GM18519 (cell line): ENCODE measurements around the gene PEX12.
"Not testable (repeated sequence)": the region's sequence is repeated elsewhere in the genome, so short reads cannot be mapped to it uniquely, and the experiment has no call there.

Experiments
- ATAC-seq: cut with Tn5 transposase; IDR thresholded peaks from one replicate; pipeline ENCODE4 v1.9.1; 2021; ENCODE audit warnings: mild to moderate bottlenecking, moderate library complexity; ENCODE audit not compliant: unreplicated experiment, low FRiP score

The PEX12 gene

DNA sequence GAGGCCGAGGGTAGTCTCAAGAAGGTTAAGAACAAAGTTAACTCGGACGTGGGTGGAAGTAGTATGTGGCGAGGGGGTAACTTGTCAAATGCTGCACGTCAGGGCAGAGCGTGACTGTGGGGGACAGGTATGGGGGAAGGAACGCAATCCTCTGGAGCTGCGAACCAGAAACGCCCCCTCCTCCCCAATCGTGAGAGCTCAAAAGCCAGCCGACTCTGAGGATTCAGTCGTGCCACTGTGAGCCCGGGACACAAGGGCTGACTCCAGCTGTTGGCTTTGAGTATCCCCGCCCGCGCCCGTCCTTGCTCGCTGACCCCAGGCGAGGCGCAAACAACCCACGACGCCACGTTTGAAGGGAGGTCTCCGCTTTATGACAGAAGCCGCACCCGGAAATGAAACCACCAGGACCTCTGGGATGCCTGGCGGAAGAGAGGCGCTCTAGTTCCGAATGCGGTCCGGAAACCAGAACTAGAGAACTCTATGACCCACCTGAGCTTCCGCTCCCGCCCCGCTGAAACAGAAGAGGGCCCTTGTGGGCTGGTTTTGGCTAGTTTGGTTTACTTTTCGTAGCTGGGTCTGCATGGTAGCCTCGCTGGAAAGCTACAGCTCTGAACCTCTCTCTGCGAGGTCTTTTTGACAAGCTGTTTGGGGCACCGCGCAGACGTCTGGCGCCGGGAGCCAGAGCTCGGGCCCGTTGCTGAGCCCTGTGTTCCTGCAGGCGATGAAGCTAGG is at the start of gene PEX12:
Gene PEX12, minus strand, starts transcription at position 375 of the 732 bp plus-strand sequence. CDS start 550 bp downstream, outside the sequence.
- ATAC-seq: no peak

DNA sequence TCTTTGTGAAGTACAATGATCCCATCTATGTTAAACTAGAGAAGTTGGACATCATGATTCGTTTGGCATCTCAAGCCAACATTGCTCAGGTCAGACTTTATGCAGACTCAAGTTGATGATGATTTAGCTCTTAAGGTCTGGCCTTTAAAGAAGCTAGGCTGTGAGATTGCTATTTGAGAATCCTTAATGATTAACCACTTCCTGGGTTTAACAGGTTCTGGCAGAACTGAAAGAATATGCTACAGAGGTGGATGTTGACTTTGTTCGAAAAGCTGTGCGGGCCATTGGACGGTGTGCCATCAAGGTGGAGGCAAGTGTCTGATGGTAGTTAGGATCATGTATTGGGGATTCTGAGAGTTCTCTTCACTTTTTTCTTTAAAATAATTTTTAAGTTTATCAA is 49.0 kb upstream of the PEX12 start:
- ATAC-seq: no peak

DNA sequence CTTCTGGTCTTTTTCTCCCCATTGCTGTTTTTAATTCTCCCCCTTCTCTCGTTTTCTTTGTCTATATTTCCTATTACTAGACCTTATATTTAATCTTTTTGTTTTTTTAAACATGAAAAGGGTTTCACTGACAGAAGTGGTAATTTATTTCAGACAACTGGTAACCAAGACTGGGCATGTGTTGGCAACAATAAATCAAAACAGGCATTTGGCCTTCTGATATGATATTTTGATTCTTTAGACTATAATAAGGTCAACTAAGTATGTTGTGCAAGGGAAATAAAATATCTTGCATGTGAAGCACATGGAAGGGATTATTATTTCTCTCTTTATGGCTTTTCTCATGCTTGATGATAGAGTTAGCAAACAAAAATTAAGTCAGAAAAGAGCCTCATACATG is 43.4 kb upstream of the PEX12 start:
- no peak for ATAC-seq

DNA sequence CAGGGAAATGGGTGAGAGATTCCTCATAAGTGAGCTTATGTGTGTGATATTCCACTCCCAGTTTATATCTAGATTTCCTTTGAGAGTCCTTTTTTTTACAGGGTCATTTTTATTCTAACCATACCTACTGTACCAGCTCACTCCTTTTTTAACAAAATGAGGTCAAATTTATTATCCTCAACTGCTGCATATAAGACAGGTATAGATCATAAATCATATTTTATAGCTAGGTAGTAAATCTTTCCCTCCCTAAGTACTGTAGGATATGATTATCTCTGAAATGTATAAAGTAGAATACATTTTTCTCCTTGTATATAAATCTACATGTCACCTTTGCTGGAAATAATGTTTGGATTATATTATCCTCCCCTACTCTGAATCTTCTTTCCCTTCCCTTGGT is 40.3 kb upstream of the PEX12 start:
- ATAC-seq: no peak

DNA sequence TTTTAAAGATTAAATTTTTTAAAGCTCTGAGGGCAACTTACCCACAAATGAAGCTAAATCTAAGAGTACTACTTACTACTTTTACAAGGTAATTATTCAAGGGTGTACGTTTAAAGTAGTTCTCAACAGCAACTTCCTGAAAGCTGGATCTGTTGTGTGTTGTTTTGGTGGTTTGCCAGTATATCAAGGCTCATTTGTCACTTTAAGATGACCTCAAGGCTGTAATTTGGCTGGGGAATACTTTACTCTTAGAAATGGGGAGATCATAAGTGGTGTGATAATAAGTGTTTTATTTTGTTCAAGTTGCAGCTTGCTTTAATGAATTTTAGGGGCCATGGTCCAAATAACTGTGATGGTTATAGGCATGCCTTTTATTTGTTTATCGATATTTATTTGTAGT is 39.1 kb upstream of the PEX12 start:
- no peak for ATAC-seq

DNA sequence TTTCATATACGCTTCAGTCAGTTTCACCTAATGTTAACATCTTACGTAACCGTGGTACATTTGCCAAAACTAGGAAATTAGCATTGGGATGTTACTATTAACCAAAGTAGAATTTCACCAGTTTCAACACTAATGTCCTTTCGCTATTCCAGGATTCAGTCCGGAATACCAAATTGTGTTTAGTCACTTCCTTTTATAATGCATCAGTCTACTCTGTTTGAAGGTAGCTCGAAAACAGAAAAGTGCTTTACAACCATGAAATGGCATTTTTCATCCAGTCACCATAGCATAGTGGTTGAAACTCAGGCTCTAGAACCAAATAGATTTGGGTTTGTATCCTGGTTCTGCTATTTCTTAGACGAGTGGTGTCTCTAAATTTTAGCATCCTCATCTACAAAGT is 38.2 kb upstream of the PEX12 start:
- no peak for ATAC-seq

DNA sequence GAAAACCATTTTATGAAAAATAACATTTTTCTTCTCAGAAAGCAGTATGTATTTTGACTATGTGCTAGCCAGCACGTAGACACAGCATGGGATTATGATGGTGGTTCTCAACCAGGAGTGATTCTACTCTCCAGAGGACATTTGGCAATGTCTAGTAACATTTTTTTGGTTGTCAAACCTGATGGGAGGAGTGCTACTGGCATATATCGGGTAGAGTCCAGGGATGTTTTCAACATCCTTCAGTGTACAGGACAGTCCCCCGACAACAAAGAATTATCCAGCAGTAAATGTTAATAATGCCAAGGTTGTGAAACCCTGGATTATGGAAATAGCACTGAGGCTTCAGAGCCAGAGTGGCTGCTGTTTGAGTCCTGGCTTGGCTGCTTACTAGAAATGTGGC is 36.4 kb upstream of the PEX12 start:
- no peak for ATAC-seq

DNA sequence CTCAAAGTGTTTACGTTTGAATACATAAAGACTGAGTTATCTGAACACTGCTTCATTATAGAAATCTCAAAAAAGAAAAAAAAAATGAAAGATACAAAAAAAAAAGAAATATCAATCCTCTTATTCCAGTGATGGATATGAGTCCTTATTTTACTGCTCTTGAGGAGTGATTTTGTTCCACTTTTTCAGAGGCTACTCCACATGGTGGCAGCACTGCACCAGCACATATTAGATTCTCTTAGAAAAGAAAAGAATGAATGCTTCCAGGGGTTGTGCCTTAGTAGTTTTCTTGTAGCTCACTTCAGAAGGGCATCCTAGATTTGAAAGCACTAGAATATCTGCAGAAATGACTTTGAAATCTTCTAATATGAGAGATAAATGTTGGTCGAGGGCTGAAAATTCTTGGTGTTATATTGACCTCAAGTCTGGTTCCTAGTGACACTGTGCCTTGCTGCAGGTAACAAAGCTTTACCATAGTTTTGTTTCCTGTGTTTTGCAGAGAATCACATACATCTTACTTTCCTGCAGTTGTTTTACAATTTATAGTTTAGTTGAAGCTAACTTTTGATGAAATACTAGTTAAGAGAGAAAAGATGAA is 34.7 kb upstream of the PEX12 start:
- ATAC-seq: no peak

DNA sequence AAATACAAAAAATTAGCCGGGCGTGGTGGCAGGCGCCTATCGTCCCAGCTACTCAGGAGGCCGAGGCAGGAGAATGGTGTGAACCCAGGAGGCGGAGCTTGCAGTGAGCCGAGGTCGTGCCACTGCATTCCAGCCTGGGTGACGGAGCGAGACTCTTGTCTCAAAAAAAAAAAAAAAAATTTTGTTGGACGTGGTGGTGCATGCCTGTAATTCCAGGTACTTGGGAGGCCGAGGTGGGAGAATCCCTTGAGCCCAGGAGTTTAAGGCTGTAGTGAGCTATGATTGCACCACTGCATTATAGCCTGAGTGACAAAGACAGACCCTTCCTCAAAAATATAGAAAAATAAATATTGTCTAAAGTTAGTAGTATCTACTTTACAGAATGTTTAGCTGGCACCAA is 32.4 kb upstream of the PEX12 start:
- ATAC-seq: not testable (repeated sequence)

DNA sequence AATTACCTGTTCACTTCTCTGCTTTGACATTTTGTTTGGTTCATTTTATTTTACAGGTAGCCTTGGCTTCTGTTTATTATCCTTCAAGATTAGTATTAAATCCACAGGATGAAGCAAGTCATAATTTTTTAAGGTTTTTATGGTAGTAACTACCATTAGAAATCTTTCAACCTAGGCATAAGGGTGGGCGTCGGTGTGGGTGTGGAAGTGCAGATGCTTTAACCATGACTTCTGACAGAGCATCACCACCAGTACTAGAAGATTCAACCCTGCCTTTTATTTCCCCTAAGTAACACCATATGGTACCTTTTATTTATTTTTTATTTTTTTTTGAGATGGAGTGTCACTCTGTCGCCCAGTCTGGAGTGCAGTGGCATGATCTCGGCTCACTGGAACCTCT is 31.5 kb upstream of the PEX12 start:
- no peak for ATAC-seq

DNA sequence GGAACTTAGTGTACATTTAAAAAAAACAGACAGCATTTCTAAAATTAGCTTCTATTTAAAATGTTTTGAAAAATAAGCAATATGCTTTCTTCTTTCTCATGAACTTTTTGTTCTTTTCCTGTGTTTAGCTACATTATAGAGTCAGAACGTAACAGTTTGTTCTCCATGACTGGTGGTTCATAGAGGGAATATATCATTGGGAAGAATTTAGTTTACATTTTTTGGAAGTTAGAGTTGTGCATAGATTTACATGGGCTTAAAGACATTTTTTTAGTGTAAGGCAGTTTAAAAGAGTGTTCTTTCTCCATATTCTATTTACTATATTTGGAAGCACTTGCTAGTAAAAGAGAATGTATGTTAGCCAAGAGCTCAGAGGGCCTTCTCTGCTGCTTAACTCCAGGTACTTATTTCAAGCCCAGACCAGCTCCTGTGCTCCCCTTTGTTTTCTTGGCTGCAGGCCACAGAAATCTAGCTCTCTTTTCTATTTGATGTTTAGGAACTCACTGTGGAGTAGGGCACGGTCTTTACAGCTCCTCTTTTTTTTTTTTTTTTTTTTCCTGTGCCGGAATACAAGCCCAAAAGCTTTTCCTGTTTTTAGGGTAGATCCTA is 29.0 kb upstream of the PEX12 start:
- no peak for ATAC-seq

DNA sequence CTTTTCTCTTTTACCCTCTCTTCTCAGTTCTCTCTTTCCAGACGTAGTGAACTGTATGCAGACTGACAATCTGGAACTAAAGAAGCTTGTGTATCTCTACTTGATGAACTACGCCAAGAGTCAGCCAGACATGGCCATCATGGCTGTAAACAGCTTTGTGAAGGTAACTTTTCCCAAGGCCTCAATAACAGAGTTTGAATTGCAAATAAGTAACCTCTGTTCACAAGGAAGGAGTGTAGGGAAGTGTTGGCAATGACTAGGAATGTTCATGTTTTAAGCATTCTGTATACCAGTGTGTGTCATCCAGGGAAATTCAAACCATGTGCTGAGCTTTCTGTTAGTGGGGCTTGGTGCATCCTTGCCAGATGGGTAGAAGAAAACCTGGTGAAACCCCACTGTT is 27.3 kb upstream of the PEX12 start:
- ATAC-seq: no peak

DNA sequence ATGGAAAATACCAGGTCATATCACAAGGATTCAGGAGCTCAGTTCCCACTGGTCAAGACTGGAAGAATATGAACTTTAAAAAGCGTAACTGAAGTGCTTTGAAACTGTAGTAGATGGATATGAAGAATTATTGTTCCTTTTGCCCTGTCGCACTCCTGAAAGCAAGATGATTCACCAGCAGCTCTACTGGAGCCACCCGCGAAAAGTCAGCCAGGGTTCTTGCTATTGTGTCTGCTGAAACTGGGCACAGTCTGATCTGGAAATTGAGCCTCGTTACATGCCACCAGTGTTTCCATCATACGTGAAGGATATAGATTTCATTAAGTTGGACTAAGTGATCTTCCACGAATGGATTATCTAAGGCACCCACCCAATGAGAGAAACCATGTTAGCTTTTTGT is 25.3 kb upstream of the PEX12 start:
- no peak for ATAC-seq

DNA sequence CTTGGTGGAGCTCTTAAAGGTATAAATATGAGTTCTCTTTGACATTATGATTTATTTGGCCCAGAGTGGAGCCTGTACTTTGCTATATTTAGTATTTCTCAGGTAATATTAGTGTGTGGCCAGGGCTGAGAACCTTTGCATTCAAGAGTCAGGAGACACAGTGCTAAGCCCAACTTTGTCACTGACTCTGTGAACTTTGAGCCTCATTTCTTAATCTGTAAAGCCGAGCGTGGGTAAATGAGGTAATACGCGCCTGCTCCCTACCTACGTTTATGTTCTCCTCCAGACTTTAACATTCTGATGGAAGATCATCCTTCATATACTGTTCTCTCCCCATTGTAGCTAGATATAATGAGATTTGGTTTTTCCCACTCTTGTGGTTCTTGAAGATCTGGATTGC is 19.2 kb upstream of the PEX12 start:
- no peak for ATAC-seq

DNA sequence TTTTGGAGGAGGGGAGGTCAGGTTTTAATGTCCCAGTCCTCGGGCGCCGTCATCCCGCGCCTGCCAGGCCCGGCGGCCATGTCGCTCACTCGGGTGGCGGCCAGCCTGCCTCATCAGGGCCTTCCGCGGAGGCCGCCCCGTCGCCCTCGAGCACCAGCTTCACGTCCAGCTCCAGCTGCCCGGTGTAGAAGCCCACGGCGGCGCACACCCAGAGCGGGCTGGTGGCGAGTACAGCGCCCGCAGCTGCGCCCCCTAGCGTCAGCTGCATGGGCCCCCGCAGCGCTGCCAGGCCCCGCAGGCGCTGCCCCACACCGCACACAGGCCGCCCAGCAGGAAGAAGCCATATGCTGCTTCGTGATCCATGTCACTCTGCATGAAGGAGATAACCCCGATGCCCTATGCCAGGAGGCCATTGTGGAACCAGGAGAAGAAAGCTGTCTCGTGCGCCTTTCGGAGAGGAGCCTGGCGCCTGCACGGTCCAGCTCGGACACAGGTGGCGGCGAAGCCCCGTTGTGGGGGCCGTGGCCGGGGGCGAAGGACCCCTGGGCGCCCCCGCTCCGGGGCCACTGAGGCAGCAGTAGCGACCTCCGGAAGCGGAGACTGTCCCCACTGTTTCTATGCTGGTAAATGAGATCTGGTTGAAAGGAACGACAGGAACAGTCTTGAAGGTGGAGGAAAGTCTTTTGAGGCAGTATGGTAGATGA is 18.3 kb upstream of the PEX12 start:
- ATAC-seq: no peak

DNA sequence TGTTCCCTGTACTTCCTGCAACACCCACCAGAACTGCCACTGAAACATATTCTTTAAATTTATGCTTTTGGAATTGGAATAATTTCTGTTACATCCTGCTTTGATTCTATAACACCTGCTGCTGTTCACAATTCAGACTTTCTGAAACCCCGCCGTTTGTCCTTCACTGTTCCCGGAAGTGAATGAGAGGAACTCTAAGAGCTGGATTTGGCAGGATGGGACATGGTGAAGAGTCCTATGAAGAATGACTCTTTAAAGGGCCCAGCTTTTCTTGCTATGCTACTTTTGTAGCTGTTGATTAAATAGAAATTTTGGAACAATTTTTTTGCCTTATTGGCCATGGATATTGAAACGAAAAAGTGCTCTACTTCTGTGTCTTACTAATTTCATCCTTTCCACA is 17.7 kb upstream of the PEX12 start:
- no peak for ATAC-seq

DNA sequence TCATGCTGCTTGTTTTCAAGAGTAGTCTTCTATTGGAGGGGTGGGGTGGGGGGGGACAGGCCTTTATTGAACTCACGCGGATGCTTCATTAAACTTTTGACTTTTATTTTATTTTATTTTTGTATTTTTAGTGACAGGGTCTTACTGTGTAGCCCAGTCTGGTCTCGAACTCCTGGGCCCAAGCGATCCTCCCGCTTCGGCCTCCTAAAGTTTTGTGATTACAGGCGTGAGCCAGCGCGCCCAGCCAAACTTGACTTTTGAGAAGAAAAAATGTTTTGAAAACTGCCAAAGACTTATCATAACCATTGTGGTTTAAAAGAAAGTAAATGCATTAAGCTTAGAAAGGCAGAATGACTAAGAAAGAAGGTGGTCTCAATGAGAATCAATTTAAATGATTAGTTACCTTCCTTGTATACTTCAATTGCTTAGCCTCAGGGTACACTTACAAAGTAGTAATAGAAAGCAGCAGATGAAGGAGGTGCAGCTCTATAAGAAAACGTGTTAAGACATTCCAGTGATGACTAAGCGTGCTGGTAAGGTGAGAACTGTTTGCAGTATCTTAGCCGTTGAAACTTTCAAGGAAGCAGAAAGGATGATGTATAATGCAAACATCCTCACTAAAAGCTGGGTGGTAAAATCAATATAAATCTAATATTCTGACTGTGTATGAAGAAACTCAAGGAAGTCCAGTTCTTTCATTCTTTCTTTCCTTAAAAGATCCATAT is 10.0 kb upstream of the PEX12 start:
- no peak for ATAC-seq

DNA sequence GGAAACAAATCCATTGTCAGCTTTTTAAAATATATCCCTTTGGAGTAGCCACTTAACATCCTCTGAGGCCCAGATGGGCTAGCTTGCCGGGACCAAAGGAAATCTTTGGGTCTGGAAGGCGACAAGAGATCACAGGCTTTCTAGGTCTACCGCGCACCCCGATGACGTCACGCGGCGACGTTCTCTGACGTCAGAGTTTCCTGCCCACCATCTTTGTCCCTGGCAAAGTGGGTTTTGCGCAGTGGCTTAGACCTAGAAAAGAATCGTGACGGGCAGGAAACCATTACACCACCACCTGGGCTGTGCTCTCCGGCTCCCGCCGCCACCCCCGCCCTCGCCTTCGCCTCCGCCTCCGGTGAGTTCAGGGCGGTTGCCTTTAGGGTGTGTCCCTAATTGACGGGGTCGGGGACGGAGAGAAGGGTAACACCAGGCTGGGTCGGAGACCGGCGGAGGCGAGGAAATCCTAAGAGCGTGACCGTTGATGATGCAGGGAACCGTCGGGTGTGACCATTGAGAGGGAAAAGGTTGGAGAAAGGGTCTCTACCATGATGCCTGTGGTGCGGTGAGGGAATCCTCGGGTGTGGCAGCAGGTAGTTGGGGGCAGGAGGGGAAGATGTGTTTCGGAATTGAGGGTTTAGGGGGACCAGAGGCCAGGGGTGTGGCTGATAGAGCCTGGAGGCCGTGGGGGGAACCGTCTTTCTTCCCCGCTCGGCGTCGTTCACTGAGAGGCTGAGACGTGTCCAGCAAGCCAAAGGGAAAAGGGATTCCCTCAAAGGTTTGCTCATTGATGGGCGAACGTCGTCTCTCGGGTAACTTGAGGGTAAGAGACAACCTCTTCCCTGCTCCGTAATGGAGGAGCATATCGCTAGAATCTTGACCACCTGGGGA is 8.9 kb upstream of the PEX12 start, which contains the start of gene AP2B1:
Gene AP2B1, plus strand, starts transcription at position 249 of the 888 bp plus-strand sequence. CDS start 6,709 bp downstream, outside the sequence.
- ATAC-seq: peak; percentile 55

DNA sequence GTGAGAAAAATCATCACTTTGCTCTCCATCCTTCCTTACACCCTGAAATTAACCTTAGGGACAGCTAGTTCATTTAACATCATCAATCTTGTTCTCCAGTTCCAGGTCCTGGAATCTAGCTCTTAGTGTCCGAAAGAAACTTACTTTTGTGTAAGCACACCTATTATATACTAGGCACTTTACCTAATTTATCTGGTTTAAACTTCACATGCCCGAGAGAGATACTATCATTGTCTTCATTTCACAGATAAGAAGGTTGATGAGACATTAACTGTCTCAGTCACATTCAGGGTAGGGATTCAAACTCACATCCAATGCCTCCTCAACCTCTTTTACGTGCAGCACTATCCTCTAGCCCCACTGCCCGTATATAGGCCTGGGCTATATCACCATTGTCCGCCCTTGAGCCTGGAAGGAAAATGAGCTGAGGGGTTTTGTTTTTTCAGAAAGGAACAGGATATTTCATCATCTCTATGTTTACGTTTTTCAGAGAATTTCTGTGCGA is 8.2 kb upstream of the PEX12 start:
- ATAC-seq: no peak
